ENCODE results near the gene ERMARD.
A peak's percentile ranks its signal among the peaks of the same experiment; 100 is the strongest.

The ERMARD gene

DNA sequence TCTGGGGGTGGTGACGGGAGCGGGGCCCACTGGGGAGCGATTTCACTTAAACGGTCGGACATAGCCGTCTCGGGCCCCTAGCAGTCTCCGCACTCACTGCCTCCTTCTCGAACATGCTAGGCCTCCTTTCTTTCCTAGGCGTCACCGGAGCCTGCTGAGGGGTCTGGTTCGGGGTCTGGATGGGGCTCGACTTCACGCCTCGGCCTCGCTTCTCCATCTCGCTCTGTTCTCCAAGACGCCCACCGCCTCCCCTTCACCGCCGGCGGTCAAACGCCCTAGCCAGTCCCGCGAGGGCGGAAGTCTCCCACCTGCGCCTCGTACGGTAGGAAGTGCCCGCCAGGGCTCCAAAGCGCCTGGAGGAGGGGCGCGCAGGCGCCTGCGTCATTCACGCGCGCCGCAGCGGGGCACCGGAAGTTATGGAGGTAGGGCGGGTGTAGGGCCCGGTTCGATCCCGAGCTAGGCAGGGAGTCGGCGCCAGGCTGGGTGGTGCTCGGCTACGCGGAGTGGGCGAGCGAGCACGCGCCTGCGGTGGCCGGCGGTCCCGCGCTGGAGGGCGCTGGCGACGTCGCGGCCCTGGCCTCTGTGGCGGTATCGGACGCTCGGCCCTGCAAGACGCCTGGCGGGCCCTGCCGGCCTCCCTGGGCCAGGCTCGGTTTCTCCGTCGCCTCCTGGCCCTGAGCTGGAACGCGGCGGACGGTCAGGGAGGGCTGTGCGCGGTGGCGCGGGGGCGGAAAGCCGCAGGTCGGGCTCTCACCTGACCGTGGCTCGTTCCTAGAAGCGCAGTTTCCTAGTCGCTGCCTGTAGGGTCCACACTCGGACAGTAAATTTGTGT lies at the start of gene ERMARD, which contains the start of gene DYNLT2:
ERMARD (plus strand) TSS at position 381 of the 832 bp plus-strand sequence; CDS start at position 417, 36 bp downstream.
DYNLT2 (minus strand) TSS at position 331 of the 832 bp plus-strand sequence; CDS start at position 217, 114 bp downstream.
- peak; percentile 91 for DNase-seq (ENCODE audit: low spot score)

DNA sequence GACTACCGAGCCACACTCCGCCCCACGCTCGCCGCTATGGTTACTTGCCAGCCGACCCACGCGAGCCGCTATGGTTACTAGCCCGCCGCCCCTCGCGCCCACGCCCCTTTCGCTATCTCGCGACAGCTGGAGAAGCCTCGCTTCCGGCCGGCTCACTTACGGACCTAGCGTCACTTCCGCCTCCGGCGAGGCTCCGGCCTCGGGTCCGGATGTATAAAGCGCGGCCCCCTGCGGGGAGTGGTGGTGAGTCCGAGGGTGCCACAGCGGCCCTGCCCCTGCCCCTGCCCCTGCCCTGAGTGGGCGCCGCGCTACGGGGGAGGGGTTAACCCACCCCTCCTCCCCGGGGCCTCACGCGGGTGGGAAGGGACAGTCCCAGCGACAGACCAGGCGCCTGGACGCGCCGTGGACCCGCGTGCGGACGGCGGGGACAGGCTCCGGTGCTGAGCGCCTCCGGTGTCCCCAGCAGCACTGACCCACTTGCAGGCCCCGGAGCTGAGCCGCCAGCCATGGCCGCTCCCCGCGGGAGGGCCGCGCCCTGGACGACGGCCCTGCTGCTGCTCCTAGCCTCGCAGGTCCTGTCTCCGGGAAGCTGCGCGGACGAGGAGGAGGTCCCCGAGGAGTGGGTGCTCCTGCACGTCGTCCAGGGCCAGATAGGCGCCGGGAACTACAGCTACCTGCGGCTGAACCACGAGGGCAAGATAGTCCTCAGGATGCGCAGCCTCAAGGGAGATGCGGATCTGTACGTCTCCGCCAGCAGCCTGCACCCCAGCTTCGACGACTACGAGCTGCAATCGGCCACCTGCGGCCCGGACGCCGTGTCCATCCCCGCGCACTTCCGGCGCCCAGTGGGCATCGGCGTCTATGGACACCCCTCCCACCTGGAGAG lies 49.2 kb upstream of the ERMARD start, which contains the start of the genes C6orf120 and WDR27:
C6orf120 (plus strand) TSS at position 173 of the 886 bp plus-strand sequence; CDS start at position 507, 334 bp downstream.
WDR27 (minus strand) TSS at position 76 of the 886 bp plus-strand sequence. CDS start 13,024 bp downstream, outside the sequence.
- peak; percentile 96 for DNase-seq (ENCODE audit: low spot score)

GRCh38 chr6:169702840-169703246 lies 48.6 kb upstream of the ERMARD start:
- no peak for DNase-seq (ENCODE audit: low spot score)

DNA sequence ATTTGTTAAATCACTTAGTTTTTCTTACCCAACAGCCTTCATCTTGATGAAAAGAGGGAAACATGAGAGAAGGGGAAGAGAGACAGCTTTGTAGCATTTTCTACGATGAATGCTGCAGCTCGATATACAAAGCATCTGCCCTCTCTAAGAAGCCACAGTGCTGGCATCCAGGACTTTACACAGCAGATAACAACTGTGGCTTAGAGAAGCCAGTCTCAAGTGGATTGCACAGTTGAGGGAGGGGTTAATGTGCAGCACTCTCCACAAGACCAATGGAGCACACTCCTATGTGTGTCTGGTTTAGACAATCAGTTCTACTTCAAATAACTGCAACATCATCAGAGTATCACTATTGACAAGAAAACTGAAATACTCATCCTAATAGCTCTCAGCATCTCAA lies 43.6 kb upstream of the ERMARD start:
- DNase-seq (ENCODE audit: low spot score): no peak

DNA sequence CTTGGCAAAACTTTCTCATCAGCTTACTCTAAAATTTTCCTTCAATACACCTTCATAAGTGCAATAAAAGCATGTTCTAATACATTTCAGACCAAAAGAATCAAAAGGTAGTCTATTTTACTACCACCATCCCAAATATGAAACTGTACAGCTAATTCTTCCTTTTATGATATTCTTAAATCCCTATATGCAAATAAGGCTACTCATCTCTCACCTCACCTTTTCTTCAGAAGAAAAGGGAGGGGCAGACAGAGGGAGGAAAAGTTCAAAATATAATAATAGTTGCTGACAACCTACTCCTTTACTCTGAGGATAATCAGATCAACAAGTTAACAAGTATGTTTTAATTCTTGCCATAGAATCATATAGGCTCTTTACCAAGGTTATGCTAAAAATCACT lies 42.1 kb upstream of the ERMARD start:
- no peak for DNase-seq (ENCODE audit: low spot score)

DNA sequence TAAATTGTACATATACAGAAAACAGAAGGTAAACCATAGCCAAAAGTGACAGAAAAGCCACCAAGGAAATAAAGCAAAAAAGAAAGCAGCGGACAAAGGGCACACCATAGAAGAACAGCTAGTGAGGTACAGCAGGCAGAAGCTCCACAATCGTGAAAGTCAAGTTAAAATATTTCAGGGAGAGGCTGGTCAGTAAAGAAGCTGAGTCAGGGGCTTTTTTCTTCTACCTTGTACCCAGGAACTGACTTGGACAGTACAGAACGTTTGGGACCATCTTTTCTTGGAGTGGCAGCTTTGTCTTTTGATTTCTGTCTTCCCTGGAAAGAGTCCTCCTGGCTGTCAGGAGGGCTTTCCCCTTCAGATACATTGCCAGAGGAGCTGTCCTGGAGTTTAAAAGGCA lies 41.4 kb upstream of the ERMARD start:
- DNase-seq (ENCODE audit: low spot score): no peak

DNA sequence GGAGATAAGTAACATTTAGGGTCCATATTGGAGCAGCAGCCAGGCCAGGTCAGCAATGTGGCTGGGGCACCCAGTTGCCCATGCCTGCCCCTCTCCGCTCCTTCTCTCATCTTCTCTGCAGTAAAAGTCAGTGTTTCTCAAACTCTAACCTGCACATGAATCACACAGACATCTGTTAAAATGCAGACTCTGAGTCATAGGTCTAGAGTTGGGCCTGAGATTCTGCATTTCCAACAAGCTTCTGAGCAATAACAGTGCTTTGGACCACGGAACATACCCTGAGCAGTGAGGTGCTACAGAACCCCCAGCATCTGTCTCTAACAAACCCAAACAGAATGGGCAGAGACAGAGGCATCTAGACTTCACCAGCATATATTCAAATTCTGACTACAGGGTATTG lies 37.2 kb upstream of the ERMARD start:
- no peak for DNase-seq (ENCODE audit: low spot score)

DNA sequence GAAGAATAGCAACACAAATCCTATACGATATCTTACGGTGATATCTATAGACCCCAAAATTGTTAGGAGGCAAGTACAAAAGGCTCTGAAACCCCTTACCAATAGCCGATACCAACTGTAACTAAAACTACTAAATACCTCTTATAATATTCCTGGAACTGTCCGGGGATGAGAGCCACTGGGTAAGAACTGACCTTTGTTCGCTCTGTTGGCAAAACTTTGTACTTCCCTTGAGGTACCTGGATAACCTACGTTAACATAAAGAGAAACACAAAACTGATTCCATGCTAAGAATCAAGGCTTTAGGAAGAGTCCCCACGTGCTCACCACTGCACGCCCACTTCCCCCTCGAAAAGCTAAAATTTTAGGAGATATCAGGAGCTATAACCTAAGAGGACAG lies 36.8 kb upstream of the ERMARD start:
- DNase-seq (ENCODE audit: low spot score): no peak

GRCh38 chr6:169719117-169719516 lies 32.3 kb upstream of the ERMARD start:
- no peak for DNase-seq (ENCODE audit: low spot score)

GRCh38 chr6:169720207-169720855 lies 31.1 kb upstream of the ERMARD start:
- no peak for DNase-seq (ENCODE audit: low spot score)

DNA sequence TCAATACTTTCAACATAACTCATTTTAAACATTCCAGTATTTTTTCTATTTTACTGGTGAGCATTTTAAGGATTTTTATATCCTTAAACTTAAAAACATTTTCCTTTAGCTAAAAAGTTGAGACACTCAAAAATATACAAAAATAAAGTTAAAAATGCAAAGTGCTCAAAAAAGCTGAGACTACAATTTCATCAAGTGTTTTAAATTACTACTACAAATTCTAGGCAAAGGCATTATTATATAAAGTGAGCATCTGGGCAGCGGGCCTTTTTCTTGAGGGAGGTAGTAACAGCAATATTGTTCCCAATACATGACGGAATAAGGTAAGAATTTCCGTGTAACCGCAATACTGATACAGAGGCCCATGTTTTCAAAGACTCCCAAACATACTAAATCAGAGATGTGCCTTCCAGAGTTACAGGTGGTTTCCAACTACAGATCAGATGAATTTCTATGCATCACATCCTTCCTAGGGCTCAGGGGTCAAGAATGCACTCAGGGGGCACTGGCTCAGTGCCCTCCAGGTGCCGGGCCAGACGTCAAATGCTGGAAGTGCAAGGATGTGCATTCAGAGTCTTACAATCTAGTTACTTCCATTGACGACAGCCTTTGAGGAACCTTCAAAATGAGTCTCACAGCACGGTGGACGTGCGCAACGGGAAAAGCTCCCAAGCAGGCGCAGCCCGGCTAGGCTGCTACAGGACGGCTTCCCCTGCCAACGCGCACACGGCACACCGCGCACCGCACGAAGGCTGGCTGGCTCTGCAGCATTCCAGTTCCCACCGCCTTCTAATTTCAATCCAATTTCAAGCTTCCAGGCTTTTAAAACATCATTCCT lies 28.8 kb upstream of the ERMARD start:
- peak; percentile 32 for DNase-seq (ENCODE audit: low spot score)

- peak; percentile 73 for DNase-seq (ENCODE audit: low spot score)
Observed at GRCh38 chr6:169723200-169723909, 28.1 kb upstream of the ERMARD start.

GRCh38 chr6:169723991-169724493 lies 27.4 kb upstream of the ERMARD start:
- DNase-seq (ENCODE audit: low spot score): peak; percentile 45

DNA sequence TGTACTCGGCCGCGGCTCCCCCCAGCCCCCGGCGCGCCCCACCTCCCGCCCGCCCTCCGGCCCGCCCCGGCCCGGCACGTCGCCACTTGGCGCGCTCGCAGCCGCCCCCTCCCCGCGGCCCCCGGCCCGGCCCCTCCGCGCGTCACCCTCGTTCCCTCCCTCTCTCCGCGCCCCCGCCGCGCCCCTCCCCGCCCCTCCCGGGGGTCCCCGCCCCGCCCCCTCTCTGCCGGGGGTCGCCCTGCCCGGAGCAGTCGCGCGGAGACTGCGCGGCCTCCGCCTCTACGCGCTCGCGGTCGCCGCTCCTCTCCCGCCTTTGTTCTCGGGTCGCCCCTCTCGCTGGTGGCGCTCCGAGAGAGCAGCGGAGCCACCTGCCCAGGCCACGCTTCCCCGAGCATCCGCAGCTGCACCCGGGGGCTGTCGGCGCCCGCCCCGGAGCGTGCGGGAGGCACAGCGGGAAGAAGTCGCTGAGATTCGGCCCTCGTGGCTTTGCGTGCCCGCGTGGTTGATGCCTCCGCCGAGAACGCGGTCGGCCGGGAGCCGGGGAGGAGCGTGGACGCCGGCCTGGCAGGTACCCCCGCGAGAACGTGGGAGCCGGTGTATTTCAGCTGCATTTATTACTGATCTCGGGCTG lies 26.8 kb upstream of the ERMARD start, which contains the start of gene PHF10:
PHF10 (minus strand) TSS at position 7 of the 631 bp plus-strand sequence. CDS start 569 bp downstream, outside the sequence.
- peak; percentile 23 for DNase-seq (ENCODE audit: low spot score)

GRCh38 chr6:169725125-169726048 lies 26.0 kb upstream of the ERMARD start:
- DNase-seq (ENCODE audit: low spot score): no peak

DNA sequence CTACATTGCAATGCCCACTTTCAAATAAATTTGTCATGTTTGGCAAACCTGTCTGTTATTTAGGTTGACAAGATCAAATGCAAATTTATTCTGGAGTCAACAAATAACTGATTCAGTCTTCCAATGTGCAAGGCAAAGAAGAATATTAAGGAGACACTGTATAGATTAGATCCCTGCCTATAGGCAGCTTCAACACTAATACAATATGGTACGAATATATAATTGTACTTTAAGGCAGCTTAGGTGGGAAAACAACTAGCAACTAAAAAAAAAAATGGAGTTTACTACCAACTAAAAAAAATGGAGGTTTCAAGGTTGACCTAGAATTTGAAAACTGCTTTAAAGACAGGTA lies 25.4 kb upstream of the ERMARD start:
- DNase-seq (ENCODE audit: low spot score): no peak

DNA sequence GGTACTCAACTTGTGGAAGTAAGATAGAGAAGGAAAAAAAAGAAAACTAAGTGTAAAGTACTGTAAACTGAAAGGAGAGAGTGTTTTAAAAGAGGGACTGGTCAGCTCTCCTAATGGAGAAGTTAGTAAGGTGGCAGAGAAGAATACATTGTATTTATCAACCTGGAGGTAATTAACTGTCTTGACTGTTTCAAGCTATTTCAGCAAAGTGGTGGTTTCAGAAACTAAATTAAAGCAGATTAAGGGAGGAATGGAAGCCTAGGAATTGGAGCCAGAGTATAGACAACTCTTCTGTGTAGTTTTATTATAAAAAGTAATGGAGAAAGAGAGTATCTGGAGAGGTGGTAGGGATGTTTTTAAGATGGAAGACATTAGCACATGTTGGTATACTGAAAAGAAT lies 24.5 kb upstream of the ERMARD start:
- no peak for DNase-seq (ENCODE audit: low spot score)

DNA sequence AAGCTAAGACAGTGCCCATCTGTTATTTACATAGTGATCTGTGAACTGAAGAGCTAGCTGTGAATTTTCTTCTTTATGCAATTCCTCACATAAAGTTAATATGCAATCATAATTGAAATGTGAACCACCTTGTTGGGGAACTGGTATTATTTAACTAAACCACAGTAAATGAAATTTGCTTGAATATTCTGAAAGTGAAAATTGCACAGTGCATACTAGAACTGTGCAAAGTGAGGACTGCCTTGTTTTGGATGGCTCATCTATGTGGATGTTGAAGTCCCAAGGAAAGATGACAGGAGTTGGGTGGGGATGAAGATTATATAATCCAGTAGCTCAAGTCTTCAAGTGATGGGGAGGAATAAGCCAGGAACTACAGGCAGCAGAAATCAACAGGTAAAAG lies 21.5 kb upstream of the ERMARD start:
- no peak for DNase-seq (ENCODE audit: low spot score)

Measured in hematopoietic multipotent progenitor cell treated with erythropoietin and hydrocortisone succinate and interleukin-3 and kit ligand, for 15 days (in vitro differentiated cells).